Measurements from ENCODE around the gene SH3TC1.

The SH3TC1 gene

GRCh38 chr4:8227771-8228318 is 28.8 kb downstream of the SH3TC1 start:
- Histone ChIP-seq H3K9ac (no peak overlapping the region), H3K27ac (no peak overlapping the region), H3K4me3 (ENCODE audit: low read depth, low read length) (no peak overlapping the region)

GRCh38 chr4:8228319-8229250 is 29.5 kb downstream of the SH3TC1 start:
- H3K9me3 ChIP-seq (ENCODE audit: control insufficient read depth, low read length), result no peaks in the 10 kb centered on the region
- TF ChIP-seq CTCF (IDR thresholded peaks at IDR 0.05), result no peak
- H3K79me2 ChIP-seq, result no peaks in the 10 kb centered on the region
- no peak overlapping the region for H3K9ac ChIP-seq
- no peak overlapping the region for H3K4me3 ChIP-seq (ENCODE audit: low read depth, low read length)
- no peaks in the 10 kb centered on the region for H3K27me3 ChIP-seq (ENCODE audit: control insufficient read depth, insufficient read depth, low read length)
- no peak overlapping the region for H3K4me2 ChIP-seq (ENCODE audit: low read length)
- H3K36me3 ChIP-seq (ENCODE audit: control insufficient read depth, insufficient read depth, low read length), result no peaks in the 10 kb centered on the region
- no peaks in the 10 kb centered on the region for H3K4me1 ChIP-seq
- no peak overlapping the region for H2AFZ ChIP-seq
- no peak overlapping the region for H3K27ac ChIP-seq

More at GRCh38 chr4:8227771-8228318, 28.8 kb downstream of the SH3TC1 start:
- no peak for TF ChIP-seq CTCF (IDR thresholded peaks at IDR 0.05)
- H2AFZ ChIP-seq, result no peak overlapping the region
- no peaks in the 10 kb centered on the region for H3K36me3 ChIP-seq (ENCODE audit: control insufficient read depth, insufficient read depth, low read length)
- H3K4me2 ChIP-seq (ENCODE audit: low read length), result no peak overlapping the region
- no peaks in the 10 kb centered on the region for H3K79me2 ChIP-seq
- no peaks in the 10 kb centered on the region for H3K9me3 ChIP-seq (ENCODE audit: control insufficient read depth, low read length)
- H3K27me3 ChIP-seq (ENCODE audit: control insufficient read depth, insufficient read depth, low read length), result no peaks in the 10 kb centered on the region
- peaks cover 1% of the 10 kb centered on the region for H3K4me1 ChIP-seq

- H3K79me2 ChIP-seq, result no peaks in the 10 kb centered on the region
- no peak overlapping the region for H3K9ac ChIP-seq
- TF ChIP-seq CTCF (IDR thresholded peaks at IDR 0.05), result no peak
- H3K36me3 ChIP-seq (ENCODE audit: control insufficient read depth, insufficient read depth, low read length), result no peaks in the 10 kb centered on the region
- no peaks in the 10 kb centered on the region for H3K9me3 ChIP-seq (ENCODE audit: control insufficient read depth, low read length)
- H3K27ac ChIP-seq, result no peak overlapping the region
- no peaks in the 10 kb centered on the region for H3K27me3 ChIP-seq (ENCODE audit: control insufficient read depth, insufficient read depth, low read length)
- H2AFZ ChIP-seq, result no peak overlapping the region
- H3K4me1 ChIP-seq, result no peaks in the 10 kb centered on the region
- H3K4me2 ChIP-seq (ENCODE audit: low read length), result no peak overlapping the region
- H3K4me3 ChIP-seq (ENCODE audit: low read depth, low read length), result no peak overlapping the region
These were observed 30.4 kb downstream of the SH3TC1 start for GRCh38 chr4:8229331-8229975.

- Histone ChIP-seq H3K36me3 (ENCODE audit: control insufficient read depth, insufficient read depth, low read length) (no peaks in the 10 kb centered on the region), H3K27ac (no peak overlapping the region), H3K79me2 (no peaks in the 10 kb centered on the region), H3K4me3 (ENCODE audit: low read depth, low read length) (no peak overlapping the region), H3K9ac (no peak overlapping the region), H3K4me2 (ENCODE audit: low read length) (no peak overlapping the region), H3K4me1 (no peaks in the 10 kb centered on the region), H3K9me3 (ENCODE audit: control insufficient read depth, low read length) (no peaks in the 10 kb centered on the region), H2AFZ (no peak overlapping the region), H3K27me3 (ENCODE audit: control insufficient read depth, insufficient read depth, low read length) (no peaks in the 10 kb centered on the region)
- TF ChIP-seq CTCF (IDR thresholded peaks at IDR 0.05), result no peak
These were observed 30.9 kb downstream of the SH3TC1 start for GRCh38 chr4:8230033-8230432.
